NT2/D1 (cell line): Measurements from ENCODE around the gene PGLYRP3.

Source experiments
- SUZ12 ChIP-seq: IDR thresholded peaks from 2 replicates; pipeline ENCODE4 v1.6.1; 2011; ENCODE audit not compliant: insufficient read length, insufficient read depth; ENCODE audit errors: extremely low read depth
- ZNF274 ChIP-seq: IDR thresholded peaks from 2 replicates; pipeline ENCODE4 v1.6.1; 2011; ENCODE audit warnings: mild to moderate bottlenecking, low read depth, low read length

GRCh38 chr1:153361480-153362109 lies 48.8 kb upstream of the PGLYRP3 start:
- TF ChIP-seq ZNF274, result no peak
- no peak for TF ChIP-seq SUZ12
